Measurements from ENCODE around the gene MME.

DNA sequence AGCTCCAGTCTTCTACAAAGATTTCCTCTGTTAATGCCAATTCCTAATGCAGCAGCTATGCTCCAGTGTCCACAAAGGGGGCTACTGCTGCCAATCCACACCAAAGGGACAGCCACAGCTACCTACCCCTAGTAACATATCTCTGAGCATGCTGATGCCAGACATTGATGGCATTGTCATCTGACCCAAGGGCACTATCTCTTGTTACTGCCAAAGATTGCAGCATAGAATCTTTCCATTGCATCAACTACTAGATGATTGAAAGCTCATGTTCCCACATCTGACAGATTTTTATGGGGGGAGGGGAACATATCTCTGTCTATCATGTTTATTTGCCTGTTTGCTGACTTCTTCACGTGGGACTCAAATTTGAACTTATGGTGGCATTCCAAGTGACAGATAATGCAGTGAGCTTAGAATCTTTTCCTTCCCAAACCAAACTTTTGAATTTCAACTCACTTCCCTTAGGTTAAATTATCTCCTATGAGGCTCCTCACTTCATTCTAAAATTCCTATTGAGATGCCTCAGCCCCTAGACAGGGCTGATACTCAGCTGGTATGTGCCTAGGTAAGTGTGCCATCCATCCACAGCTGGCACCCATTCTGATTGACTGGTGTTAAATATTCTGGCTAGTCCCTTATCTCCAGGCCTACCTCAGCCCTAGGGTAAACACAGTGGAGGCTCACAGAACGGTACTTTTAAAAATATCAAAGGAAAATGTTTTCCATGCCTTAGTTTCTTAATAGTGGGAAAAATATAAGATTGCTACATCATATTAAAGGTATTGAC, 113.0 kb downstream of the MME start:
- TF ChIP-seq, protein P1, sequence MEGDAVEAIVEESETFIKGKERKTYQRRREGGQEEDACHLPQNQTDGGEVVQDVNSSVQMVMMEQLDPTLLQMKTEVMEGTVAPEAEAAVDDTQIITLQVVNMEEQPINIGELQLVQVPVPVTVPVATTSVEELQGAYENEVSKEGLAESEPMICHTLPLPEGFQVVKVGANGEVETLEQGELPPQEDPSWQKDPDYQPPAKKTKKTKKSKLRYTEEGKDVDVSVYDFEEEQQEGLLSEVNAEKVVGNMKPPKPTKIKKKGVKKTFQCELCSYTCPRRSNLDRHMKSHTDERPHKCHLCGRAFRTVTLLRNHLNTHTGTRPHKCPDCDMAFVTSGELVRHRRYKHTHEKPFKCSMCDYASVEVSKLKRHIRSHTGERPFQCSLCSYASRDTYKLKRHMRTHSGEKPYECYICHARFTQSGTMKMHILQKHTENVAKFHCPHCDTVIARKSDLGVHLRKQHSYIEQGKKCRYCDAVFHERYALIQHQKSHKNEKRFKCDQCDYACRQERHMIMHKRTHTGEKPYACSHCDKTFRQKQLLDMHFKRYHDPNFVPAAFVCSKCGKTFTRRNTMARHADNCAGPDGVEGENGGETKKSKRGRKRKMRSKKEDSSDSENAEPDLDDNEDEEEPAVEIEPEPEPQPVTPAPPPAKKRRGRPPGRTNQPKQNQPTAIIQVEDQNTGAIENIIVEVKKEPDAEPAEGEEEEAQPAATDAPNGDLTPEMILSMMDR (IDR thresholded peaks at IDR 0.05) = no peak
- TF ChIP-seq POLR2A (IDR thresholded peaks at IDR 0.05) = no peak

Data from body of pancreas (tissue), 4 donors.